ENCODE data around the gene ZNF276.

DNA sequence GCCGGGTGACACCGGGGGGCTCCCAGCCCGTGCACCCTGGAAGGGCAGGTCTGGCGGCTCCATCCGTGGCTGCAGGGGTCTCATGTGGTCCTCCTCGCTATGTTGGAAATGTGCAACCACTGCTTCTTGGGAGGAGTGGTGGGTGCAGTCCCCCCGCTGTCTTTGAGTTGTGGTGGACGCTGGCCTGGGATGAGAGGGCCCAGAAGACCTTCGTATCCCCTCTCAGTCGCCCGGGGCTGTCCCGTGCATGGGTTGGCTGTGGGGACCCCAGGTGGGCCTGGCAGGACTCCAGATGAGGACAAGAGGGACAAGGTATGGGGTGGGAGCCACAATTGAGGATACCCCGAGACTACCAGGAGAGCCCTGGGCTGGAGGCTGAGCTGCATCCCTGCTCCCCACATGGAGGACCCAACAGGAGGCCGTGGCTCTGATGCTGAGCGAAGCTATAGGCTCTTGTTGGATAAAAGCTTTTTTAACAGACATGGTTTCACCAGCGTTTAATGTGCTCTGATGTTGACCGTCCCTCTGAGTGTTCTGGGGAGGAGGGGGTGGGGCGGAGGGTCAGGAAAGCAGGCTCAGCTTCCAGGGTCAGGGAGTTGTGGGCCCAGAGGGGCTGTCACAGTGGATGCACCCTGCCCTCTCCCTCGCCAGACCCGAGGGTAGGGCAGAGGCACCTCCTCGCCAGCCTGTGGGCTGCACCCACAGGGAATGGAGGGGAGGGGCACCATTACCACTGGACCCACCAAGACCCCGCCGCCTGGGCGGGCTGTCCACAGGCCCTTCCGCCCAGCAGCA is 25.3 kb upstream of the ZNF276 start:
- TF ChIP-seq, protein P1, sequence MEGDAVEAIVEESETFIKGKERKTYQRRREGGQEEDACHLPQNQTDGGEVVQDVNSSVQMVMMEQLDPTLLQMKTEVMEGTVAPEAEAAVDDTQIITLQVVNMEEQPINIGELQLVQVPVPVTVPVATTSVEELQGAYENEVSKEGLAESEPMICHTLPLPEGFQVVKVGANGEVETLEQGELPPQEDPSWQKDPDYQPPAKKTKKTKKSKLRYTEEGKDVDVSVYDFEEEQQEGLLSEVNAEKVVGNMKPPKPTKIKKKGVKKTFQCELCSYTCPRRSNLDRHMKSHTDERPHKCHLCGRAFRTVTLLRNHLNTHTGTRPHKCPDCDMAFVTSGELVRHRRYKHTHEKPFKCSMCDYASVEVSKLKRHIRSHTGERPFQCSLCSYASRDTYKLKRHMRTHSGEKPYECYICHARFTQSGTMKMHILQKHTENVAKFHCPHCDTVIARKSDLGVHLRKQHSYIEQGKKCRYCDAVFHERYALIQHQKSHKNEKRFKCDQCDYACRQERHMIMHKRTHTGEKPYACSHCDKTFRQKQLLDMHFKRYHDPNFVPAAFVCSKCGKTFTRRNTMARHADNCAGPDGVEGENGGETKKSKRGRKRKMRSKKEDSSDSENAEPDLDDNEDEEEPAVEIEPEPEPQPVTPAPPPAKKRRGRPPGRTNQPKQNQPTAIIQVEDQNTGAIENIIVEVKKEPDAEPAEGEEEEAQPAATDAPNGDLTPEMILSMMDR (IDR thresholded peaks at IDR 0.05) = no peak
- no peak for TF ChIP-seq ZFX (IDR thresholded peaks at IDR 0.05; ENCODE audit: borderline replicate concordance)
